MM.1S (cell line): ENCODE measurements around the gene PTPRE.

Experiments
- DNase-seq: peaks from one replicate; pipeline ENCODE4 v3.0.0-alpha.2; 2015
- H2AFZ ChIP-seq: fragments of 300-600 bp; sonication (generic); 2 replicates; pipeline ENCODE4 v1.6.0; 2016; ENCODE audit warnings: antibody characterized with exemption, low read length
- H3F3A ChIP-seq: fragments of 300-600 bp; sonication (generic); 2 replicates; pipeline ENCODE4 v1.6.1; 2016; ENCODE audit warnings: mild to moderate bottlenecking, antibody characterized with exemption, low read length, moderate library complexity, mixed read lengths; ENCODE audit not compliant: insufficient read depth
- H3K27ac ChIP-seq: fragments of 300-600 bp; sonication (generic); 2 replicates; pipeline ENCODE4 v1.5.1; 2016; ENCODE audit warnings: mild to moderate bottlenecking, low read length
- H3K27me3 ChIP-seq: fragments of 300-600 bp; sonication (generic); replicated peaks from 2 replicates; pipeline ENCODE4 v1.6.0; 2016; ENCODE audit warnings: low read length; ENCODE audit not compliant: insufficient read depth
- H3K36me3 ChIP-seq: fragments of 300-600 bp; sonication (generic); replicated peaks from 2 replicates; pipeline ENCODE4 v1.6.1; 2016; ENCODE audit warnings: mild to moderate bottlenecking, low read length, mixed read lengths; ENCODE audit not compliant: insufficient read depth
- H3K4me1 ChIP-seq: fragments of 300-600 bp; sonication (generic); 2 replicates; pipeline ENCODE4 v1.6.1; 2016; ENCODE audit warnings: low read length, mixed read lengths
- H3K4me2 ChIP-seq: fragments of 300-600 bp; sonication (generic); 2 replicates; pipeline ENCODE4 v1.6.0; 2016; ENCODE audit warnings: low read depth, low read length
- H3K4me3 ChIP-seq: fragments of 300-600 bp; sonication (generic); 2 replicates; pipeline ENCODE4 v1.5.1; 2016; ENCODE audit warnings: low read length, mixed read lengths
- H3K79me2 ChIP-seq: fragments of 300-600 bp; sonication (generic); 2 replicates; pipeline ENCODE4 v1.6.1; 2016; ENCODE audit warnings: mixed run types, low read length, mixed read lengths
- H3K9ac ChIP-seq: fragments of 300-600 bp; sonication (generic); 2 replicates; pipeline ENCODE4 v1.6.1; 2016; ENCODE audit warnings: low read length, mixed read lengths
- H3K9me2 ChIP-seq: fragments of 300-600 bp; sonication (generic); replicated peaks from 2 replicates; pipeline ENCODE4 v1.6.1; 2016; ENCODE audit warnings: mild to moderate bottlenecking, low read length, mixed read lengths; ENCODE audit not compliant: insufficient read depth
- H3K9me3 ChIP-seq: fragments of 300-600 bp; sonication (generic); replicated peaks from 2 replicates; pipeline ENCODE4 v1.6.1; 2016; ENCODE audit warnings: mild to moderate bottlenecking, low read length, mixed read lengths; ENCODE audit not compliant: insufficient read depth
- H4K20me1 ChIP-seq: fragments of 300-600 bp; sonication (generic); 2 replicates; pipeline ENCODE4 v1.6.1; 2016; ENCODE audit warnings: mild to moderate bottlenecking, low read length, moderate library complexity, mixed read lengths; ENCODE audit not compliant: insufficient read depth
- CTCF ChIP-seq: fragments of 300-600 bp; sonication (generic); IDR thresholded peaks from 2 replicates; pipeline ENCODE4 v1.5.1; 2016; ENCODE audit warnings: antibody characterized with exemption, low read length, mixed read lengths
- EZH2 ChIP-seq: fragments of 300-600 bp; sonication (generic); optimal IDR thresholded peaks from 2 replicates; pipeline ENCODE3; 2017; ENCODE audit warnings: low read depth, mild to moderate bottlenecking, antibody characterized with exemption, low read length, mixed read lengths
- EZH2phosphoT487 ChIP-seq: fragments of 300-600 bp; sonication (generic); IDR thresholded peaks from 2 replicates; pipeline ENCODE4 v1.6.1; 2018; ENCODE audit warnings: antibody characterized with exemption, low read length

PTPRE gene

GRCh38 chr10:127993056-127993690, 86.3 kb downstream of the PTPRE start:
- Histone ChIP-seq H3K9ac (no peak overlapping the region), H3K9me3 (no peaks in the 10 kb centered on the region), H3K4me1 (no peaks in the 10 kb centered on the region), H3K27me3 (no peaks in the 10 kb centered on the region), H3K4me3 (no peak overlapping the region), H3F3A (no peaks in the 10 kb centered on the region), H3K79me2 (no peaks in the 10 kb centered on the region), H3K27ac (no peak overlapping the region), H3K36me3 (no peaks in the 10 kb centered on the region), H2AFZ (no peak overlapping the region), H4K20me1 (no peaks in the 10 kb centered on the region), H3K9me2 (no peaks in the 10 kb centered on the region), H3K4me2 (no peak overlapping the region)
- no peak for TF ChIP-seq EZH2
- TF ChIP-seq EZH2phosphoT487 = no peak
- no peak for DNase-seq

DNA sequence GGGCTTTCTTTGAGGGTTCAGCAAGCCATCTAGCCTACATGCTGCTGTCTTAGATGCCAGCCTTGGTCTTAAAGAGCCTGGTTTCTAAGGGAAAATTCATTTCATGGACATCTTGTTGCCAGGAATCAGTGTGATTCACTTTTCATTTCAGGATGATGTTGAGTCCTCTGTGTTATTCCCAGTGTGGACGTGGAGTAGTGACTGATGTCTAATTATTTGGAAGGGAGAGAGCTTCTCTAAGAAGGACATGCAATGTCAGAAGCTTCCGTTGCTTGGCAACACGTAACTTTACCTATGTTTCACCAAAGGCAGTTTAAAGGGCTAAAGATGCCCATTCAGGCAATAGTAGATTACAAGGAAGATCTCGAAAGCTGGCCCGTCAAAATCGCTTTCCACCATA, 89.0 kb downstream of the PTPRE start:
- Histone ChIP-seq H3K9ac (no peak overlapping the region), H3K4me3 (no peak overlapping the region), H2AFZ (no peak overlapping the region), H3K4me1 (no peaks in the 10 kb centered on the region), H3K4me2 (no peak overlapping the region), H3K9me3 (no peaks in the 10 kb centered on the region), H4K20me1 (no peaks in the 10 kb centered on the region), H3K9me2 (no peaks in the 10 kb centered on the region), H3K27me3 (no peaks in the 10 kb centered on the region), H3K27ac (no peak overlapping the region), H3F3A (no peaks in the 10 kb centered on the region), H3K36me3 (no peaks in the 10 kb centered on the region), H3K79me2 (no peaks in the 10 kb centered on the region)
- no peak for TF ChIP-seq EZH2phosphoT487
- TF ChIP-seq EZH2 = no peak
- no peak for TF ChIP-seq CTCF
- no peak for DNase-seq

DNA sequence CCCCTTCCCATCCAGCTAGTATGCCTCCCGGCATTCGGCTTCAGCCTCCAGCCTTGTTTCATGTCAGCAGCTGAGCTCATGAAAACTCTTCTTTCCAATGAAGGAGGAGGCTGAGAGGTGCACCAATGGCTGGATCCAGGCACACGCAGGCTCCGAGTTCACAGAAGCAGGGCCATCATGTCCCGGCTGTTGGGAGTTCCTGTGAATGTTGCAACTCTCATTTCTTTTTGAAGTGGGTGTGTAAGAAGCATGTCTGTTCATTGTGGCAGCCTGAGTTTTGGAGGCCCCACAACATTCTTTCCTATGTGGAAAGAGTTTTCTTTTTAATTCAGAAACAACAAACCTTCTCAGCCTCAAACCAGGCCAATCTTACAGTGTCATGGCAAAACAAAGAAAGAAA, 89.7 kb downstream of the PTPRE start:
- H3K9ac ChIP-seq = no peak overlapping the region
- DNase-seq = no peak
- no peak overlapping the region for H3K4me2 ChIP-seq
- H3F3A ChIP-seq = no peaks in the 10 kb centered on the region
- no peaks in the 10 kb centered on the region for H3K27me3 ChIP-seq
- H3K36me3 ChIP-seq = no peaks in the 10 kb centered on the region
- TF ChIP-seq CTCF (no peak), EZH2 (no peak), EZH2phosphoT487 (no peak)
- H3K4me3 ChIP-seq = no peak overlapping the region
- H3K79me2 ChIP-seq = no peaks in the 10 kb centered on the region
- no peak overlapping the region for H2AFZ ChIP-seq
- H3K4me1 ChIP-seq = no peaks in the 10 kb centered on the region
- H3K9me3 ChIP-seq = no peaks in the 10 kb centered on the region
- H3K9me2 ChIP-seq = no peaks in the 10 kb centered on the region
- H4K20me1 ChIP-seq = no peaks in the 10 kb centered on the region
- H3K27ac ChIP-seq = no peak overlapping the region

GRCh38 chr10:127997271-127997670, 90.4 kb downstream of the PTPRE start:
- H3K9me3 ChIP-seq = no peaks in the 10 kb centered on the region
- no peaks in the 10 kb centered on the region for H3K79me2 ChIP-seq
- no peak overlapping the region for H3K4me2 ChIP-seq
- no peaks in the 10 kb centered on the region for H3K9me2 ChIP-seq
- no peaks in the 10 kb centered on the region for H4K20me1 ChIP-seq
- H3K27me3 ChIP-seq = no peaks in the 10 kb centered on the region
- no peak overlapping the region for H3K27ac ChIP-seq
- H2AFZ ChIP-seq = no peak overlapping the region
- no peak for TF ChIP-seq EZH2
- no peak for TF ChIP-seq EZH2phosphoT487
- no peak for TF ChIP-seq CTCF
- no peaks in the 10 kb centered on the region for H3F3A ChIP-seq
- no peak overlapping the region for H3K4me3 ChIP-seq
- no peak for DNase-seq
- H3K4me1 ChIP-seq = no peaks in the 10 kb centered on the region
- no peaks in the 10 kb centered on the region for H3K36me3 ChIP-seq
- H3K9ac ChIP-seq = no peak overlapping the region
